ENCODE measurements around the gene CFAP65.

CFAP65 gene

GRCh38 chr2:218957671-218958070, 83.6 kb downstream of the CFAP65 start:
- in situ Hi-C loops (cut with HindIII; ENCODE audit: low pct_unique_long_range_greater_than_20kb, low sequenced_read_pairs): no loop called here
- TF ChIP-seq JUND (IDR thresholded peaks at IDR 0.05; ENCODE audit: low read depth): no peak
- no peak for DNase-seq (ENCODE audit: low read depth in 1 of 2, low spot score in 1 of 2)

- no peak for DNase-seq (ENCODE audit: low read depth in 1 of 2, low spot score in 1 of 2)
- no peak for TF ChIP-seq JUND (IDR thresholded peaks at IDR 0.05; ENCODE audit: low read depth)
- in situ Hi-C loops (cut with HindIII; ENCODE audit: low pct_unique_long_range_greater_than_20kb, low sequenced_read_pairs): no loop called here
Observed at GRCh38 chr2:218956039-218956438, 85.3 kb downstream of the CFAP65 start.

- no peak for TF ChIP-seq JUND (IDR thresholded peaks at IDR 0.05; ENCODE audit: low read depth)
- in situ Hi-C loops (cut with HindIII; ENCODE audit: low pct_unique_long_range_greater_than_20kb, low sequenced_read_pairs): no loop called here
- no peak for DNase-seq (ENCODE audit: low read depth in 1 of 2, low spot score in 1 of 2)
Observed at GRCh38 chr2:218954541-218955300, 86.6 kb downstream of the CFAP65 start.

- in situ Hi-C loops (cut with HindIII; ENCODE audit: low pct_unique_long_range_greater_than_20kb, low sequenced_read_pairs): no loop called here
- no peak for DNase-seq (ENCODE audit: low read depth in 1 of 2, low spot score in 1 of 2)
- TF ChIP-seq JUND (IDR thresholded peaks at IDR 0.05; ENCODE audit: low read depth): no peak
Observed at GRCh38 chr2:218953366-218953954, 87.9 kb downstream of the CFAP65 start.
